Astrocyte of the cerebellum (primary cell): Measurements from ENCODE around the gene MARCO.

Source experiments
- DNase-seq: peaks from one replicate; pipeline ENCODE4 v3.0.0-alpha.2; 2011; ENCODE audit warnings: low read depth
- H3K4me3 ChIP-seq: 2 replicates; pipeline ENCODE4 v1.5.1; 2011; ENCODE audit warnings: mild to moderate bottlenecking, low read depth, low read length, moderate library complexity
- in situ Hi-C: cut with HindIII; loops from 2 replicates; pipeline ENCODE4 v1.10.0; 2017; ENCODE audit warnings: low sequenced_read_pairs
- TF ChIP-seq, protein P1 (sequence below): IDR thresholded peaks from 2 replicates; pipeline ENCODE4 v1.5.1; 2012; ENCODE audit warnings: low read length, low read depth, moderate library complexity, mild to moderate bottlenecking; ENCODE audit errors: missing control alignments

MARCO gene

DNA sequence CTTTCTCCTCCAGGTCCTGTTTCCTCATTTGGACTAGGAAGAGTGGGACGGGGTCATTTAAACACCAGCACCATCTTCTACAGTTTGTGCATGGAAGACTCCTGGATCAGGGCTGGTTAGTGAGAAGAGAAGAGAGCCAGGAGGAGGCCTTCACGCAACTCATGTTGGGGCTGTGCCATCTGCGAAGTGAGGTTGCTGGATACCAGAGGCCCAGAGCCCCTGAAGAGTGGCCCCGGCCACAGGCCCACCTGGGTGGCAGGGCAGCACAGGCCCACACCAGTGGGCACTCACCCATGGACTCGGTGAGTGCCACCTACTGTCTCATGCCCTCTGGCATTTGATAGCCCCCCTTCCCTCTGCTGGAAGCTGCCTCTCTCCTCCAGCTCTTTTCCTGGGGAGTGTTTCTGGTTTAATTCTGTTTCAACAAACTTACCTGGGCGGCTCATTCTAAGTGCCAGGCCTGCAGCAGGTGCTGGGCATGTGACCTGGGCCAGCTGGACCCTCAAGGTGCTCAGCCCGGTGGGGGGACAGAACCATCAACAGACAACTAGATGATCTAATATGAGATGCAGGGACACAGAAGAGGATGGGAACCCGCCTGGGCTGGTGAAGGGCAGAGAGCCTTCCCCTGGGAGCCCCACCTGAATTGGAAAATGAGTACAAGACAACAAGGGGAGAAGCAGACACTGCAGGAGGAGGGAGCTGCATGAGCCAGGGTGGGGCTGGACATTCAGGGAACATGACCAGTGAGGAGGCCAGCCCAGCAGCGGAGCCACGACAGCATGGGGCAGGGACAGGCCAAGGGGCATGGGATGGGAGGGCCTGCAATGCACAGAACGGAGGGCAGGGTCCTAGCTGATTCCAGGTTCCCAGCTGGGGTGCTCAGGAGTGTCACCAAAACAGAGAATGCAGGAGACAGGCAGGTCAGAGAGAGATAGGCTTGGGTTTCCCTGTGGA is 70.6 kb downstream of the MARCO start:
- DNase-seq, result no peak
- in situ Hi-C loops, result no loop called here
- H3K4me3 ChIP-seq, result no peak overlapping the region
- TF ChIP-seq, protein P1, sequence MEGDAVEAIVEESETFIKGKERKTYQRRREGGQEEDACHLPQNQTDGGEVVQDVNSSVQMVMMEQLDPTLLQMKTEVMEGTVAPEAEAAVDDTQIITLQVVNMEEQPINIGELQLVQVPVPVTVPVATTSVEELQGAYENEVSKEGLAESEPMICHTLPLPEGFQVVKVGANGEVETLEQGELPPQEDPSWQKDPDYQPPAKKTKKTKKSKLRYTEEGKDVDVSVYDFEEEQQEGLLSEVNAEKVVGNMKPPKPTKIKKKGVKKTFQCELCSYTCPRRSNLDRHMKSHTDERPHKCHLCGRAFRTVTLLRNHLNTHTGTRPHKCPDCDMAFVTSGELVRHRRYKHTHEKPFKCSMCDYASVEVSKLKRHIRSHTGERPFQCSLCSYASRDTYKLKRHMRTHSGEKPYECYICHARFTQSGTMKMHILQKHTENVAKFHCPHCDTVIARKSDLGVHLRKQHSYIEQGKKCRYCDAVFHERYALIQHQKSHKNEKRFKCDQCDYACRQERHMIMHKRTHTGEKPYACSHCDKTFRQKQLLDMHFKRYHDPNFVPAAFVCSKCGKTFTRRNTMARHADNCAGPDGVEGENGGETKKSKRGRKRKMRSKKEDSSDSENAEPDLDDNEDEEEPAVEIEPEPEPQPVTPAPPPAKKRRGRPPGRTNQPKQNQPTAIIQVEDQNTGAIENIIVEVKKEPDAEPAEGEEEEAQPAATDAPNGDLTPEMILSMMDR, result no peak

DNA sequence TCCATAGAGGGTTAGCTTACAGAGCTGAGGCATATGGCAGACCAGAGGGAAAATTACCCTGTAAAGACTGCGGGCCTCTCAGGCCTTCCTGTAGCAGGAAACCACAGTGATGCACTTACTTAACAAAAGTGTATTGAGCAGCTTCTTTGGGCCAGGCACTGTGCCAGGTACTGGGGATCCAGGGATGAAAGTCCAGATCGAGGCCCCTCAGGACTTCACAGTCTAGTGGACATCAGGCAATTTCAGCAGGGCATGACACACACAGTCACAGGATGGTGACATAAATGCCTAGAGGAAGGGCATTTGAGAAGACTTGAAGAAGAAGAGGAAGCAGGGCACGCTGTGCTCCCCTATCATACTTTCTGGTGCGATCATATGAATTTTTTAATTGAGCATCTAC is 71.7 kb downstream of the MARCO start:
- H3K4me3 ChIP-seq, result no peak overlapping the region
- TF ChIP-seq, protein P1, result no peak
- in situ Hi-C loops, result no loop called here
- DNase-seq, result no peak

DNA sequence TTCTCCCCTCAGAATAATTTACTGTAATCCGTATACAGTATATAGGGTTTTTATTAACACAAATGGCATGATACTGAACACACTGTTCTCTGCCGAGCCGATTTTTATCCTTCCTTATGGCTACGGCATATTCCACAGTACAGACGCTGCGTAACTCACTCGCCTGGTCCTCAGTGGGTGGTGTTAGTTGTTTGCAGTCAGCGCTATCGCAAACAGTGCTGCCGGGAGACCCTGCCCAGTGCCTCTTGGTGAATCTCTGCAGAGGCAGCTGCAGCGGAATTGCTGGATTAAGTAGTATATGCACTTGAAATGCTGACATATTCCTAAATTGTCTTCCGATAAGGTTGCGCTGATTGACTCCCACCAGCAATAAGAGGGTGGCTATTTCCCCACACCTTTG is 73.9 kb downstream of the MARCO start:
- no peak for DNase-seq
- TF ChIP-seq, protein P1, result no peak
- H3K4me3 ChIP-seq, result no peak overlapping the region
- in situ Hi-C loops, result no loop called here

DNA sequence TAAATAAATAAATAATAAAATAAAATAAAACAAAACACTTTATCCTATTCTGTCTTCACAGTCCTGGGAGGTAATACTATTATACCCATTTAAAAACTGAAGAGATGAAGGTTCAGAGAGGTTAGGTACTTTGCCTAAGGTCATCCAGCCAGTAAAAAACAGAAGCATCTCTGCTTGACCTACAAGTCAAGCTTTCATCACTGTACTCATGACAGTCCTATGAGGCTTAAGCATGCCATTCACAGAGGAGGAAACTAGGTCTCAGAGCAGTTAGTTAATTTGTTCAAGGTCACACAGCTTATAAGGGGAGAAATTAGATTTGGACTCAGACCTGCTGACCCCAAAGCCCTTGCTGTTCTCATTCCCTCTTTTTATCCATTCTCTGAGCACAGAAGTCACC is 77.5 kb downstream of the MARCO start:
- TF ChIP-seq, protein P1, result no peak

DNA sequence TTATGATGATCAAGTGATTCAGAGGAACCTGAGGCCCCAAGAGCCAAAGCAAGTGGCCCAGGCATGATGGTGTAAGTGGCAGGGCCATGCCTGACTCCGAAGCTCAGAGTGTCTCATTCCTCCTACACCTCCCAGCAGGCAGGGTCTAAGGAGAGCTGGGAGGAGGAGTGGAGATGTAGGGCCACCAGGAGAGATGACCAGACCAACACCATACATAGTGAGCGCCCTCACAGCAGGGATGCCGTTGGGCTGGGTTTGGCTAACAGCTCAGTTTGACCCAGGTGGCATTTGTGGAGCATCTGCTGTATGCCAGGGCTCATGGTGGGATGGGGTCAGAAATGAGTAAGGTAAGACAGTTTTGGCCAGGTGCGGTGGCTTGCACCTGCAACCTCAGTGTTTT is 80.7 kb downstream of the MARCO start:
- TF ChIP-seq, protein P1, result no peak
- no peak for DNase-seq
- no peak overlapping the region for H3K4me3 ChIP-seq
- in situ Hi-C loops, result loop anchor here (5.0 kb wide), 1 partner anchor 35 kb away; no protein-coding TSS in a partner anchor

More for the DNA sequence above, 77.5 kb downstream of the MARCO start:
- in situ Hi-C loops, result no loop called here
- H3K4me3 ChIP-seq, result no peak overlapping the region
- no peak for DNase-seq

DNA sequence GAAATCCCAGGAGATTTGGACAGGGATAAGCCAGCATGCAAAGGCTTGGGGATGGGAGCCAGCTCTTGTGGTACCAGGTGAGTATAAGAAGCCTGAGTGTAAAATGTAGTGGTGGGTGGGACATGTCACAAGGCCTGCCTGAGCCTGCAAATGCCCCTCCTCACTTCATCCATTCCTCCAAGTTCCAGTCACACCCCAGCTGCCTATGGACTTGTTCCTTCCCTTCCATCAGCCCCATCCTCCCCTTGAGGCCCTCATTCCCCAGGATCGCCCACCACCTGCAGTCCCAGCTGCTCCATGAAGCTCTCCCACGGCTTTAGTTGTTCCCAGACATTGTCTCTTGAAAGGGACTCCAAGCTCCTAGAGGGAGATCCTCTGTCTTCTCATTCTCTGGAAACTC is 81.5 kb downstream of the MARCO start:
- TF ChIP-seq, protein P1, result no peak
- in situ Hi-C loops, result loop anchor here (5.0 kb wide), 1 partner anchor 34 kb away; no protein-coding TSS in a partner anchor
- no peak for DNase-seq
- H3K4me3 ChIP-seq, result no peak overlapping the region
